NK-92 treated with Interleukin-12 subunit alpha and Interleukin-12 subunit beta, amount 100 ng/mL, for 24 hours (cell line): Measurements from ENCODE around the gene PPFIBP2.

Source experiments
- DNase-seq: peaks from one replicate; lab custom pipeline; 2025; lab: John Stamatoyannopoulos, UW

The PPFIBP2 gene

GRCh38 chr11:7527029-7527428, 13.2 kb downstream of the PPFIBP2 start:
- DNase-seq: no peak

GRCh38 chr11:7528514-7529049, 14.8 kb downstream of the PPFIBP2 start:
- no peak for DNase-seq

- DNase-seq: no peak
Measured at GRCh38 chr11:7530013-7530640, 16.3 kb downstream of the PPFIBP2 start.

- no peak for DNase-seq
Measured at GRCh38 chr11:7531011-7531410, 17.2 kb downstream of the PPFIBP2 start.

- no peak for DNase-seq
Measured at GRCh38 chr11:7532405-7533145, 18.8 kb downstream of the PPFIBP2 start.

- no peak for DNase-seq
Measured at GRCh38 chr11:7533199-7534041, 19.6 kb downstream of the PPFIBP2 start.

GRCh38 chr11:7534042-7534378, 20.2 kb downstream of the PPFIBP2 start:
- no peak for DNase-seq

- no peak for DNase-seq
Measured at GRCh38 chr11:7536100-7536499, 22.3 kb downstream of the PPFIBP2 start.

- DNase-seq: no peak
Measured at GRCh38 chr11:7537265-7537664, 23.5 kb downstream of the PPFIBP2 start.

- DNase-seq: no peak
Measured at GRCh38 chr11:7538031-7538430, 24.2 kb downstream of the PPFIBP2 start.

- DNase-seq: no peak
Measured at GRCh38 chr11:7538466-7539454, 25.0 kb downstream of the PPFIBP2 start.

GRCh38 chr11:7540830-7541555, 27.2 kb downstream of the PPFIBP2 start:
- DNase-seq: no peak

GRCh38 chr11:7543302-7543701, 29.5 kb downstream of the PPFIBP2 start:
- DNase-seq: no peak

- DNase-seq: no peak
Measured at GRCh38 chr11:7544021-7544420, 30.2 kb downstream of the PPFIBP2 start.

GRCh38 chr11:7545611-7546010, 31.8 kb downstream of the PPFIBP2 start:
- no peak for DNase-seq

- DNase-seq: no peak
Measured at GRCh38 chr11:7546324-7546791, 32.6 kb downstream of the PPFIBP2 start.

- DNase-seq: no peak
Measured at GRCh38 chr11:7547687-7548086, 33.9 kb downstream of the PPFIBP2 start.

- DNase-seq: no peak
Measured at GRCh38 chr11:7548659-7549274, 35.0 kb downstream of the PPFIBP2 start.

GRCh38 chr11:7549681-7550080, 35.9 kb downstream of the PPFIBP2 start:
- DNase-seq: no peak

GRCh38 chr11:7551571-7551970, 37.8 kb downstream of the PPFIBP2 start:
- no peak for DNase-seq
